Measurements from ENCODE around the gene RAB37.

DNA sequence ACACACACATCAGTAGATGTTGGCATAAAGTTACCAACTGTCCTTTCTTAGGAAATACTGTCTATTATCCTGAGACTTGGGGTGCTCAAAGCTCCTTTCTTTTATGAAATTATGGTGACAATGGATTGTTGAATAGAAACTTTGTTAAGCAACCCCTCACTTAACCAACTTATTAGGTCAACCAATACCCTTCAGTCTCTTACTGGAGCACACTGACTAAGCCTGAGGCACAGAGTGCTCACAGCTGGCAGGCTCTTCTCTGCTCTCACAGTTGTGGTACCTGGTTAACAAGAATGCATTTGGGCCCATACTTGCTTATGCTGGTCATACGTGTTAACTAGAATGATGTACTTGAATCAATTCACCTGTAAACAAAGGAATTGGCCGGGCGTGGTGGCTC, 49.2 kb upstream of the RAB37 start:
- no peak for TF ChIP-seq POLR2AphosphoS5 (IDR thresholded peaks at IDR 0.05; ENCODE audit: low read depth, low read length)
- TF ChIP-seq, protein P1, sequence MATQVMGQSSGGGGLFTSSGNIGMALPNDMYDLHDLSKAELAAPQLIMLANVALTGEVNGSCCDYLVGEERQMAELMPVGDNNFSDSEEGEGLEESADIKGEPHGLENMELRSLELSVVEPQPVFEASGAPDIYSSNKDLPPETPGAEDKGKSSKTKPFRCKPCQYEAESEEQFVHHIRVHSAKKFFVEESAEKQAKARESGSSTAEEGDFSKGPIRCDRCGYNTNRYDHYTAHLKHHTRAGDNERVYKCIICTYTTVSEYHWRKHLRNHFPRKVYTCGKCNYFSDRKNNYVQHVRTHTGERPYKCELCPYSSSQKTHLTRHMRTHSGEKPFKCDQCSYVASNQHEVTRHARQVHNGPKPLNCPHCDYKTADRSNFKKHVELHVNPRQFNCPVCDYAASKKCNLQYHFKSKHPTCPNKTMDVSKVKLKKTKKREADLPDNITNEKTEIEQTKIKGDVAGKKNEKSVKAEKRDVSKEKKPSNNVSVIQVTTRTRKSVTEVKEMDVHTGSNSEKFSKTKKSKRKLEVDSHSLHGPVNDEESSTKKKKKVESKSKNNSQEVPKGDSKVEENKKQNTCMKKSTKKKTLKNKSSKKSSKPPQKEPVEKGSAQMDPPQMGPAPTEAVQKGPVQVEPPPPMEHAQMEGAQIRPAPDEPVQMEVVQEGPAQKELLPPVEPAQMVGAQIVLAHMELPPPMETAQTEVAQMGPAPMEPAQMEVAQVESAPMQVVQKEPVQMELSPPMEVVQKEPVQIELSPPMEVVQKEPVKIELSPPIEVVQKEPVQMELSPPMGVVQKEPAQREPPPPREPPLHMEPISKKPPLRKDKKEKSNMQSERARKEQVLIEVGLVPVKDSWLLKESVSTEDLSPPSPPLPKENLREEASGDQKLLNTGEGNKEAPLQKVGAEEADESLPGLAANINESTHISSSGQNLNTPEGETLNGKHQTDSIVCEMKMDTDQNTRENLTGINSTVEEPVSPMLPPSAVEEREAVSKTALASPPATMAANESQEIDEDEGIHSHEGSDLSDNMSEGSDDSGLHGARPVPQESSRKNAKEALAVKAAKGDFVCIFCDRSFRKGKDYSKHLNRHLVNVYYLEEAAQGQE (IDR thresholded peaks at IDR 0.05; ENCODE audit: insufficient read depth in 1 of 2, low read depth in 2 of 2, low read length in 1 of 2) = no peak
- TF ChIP-seq, protein P2, sequence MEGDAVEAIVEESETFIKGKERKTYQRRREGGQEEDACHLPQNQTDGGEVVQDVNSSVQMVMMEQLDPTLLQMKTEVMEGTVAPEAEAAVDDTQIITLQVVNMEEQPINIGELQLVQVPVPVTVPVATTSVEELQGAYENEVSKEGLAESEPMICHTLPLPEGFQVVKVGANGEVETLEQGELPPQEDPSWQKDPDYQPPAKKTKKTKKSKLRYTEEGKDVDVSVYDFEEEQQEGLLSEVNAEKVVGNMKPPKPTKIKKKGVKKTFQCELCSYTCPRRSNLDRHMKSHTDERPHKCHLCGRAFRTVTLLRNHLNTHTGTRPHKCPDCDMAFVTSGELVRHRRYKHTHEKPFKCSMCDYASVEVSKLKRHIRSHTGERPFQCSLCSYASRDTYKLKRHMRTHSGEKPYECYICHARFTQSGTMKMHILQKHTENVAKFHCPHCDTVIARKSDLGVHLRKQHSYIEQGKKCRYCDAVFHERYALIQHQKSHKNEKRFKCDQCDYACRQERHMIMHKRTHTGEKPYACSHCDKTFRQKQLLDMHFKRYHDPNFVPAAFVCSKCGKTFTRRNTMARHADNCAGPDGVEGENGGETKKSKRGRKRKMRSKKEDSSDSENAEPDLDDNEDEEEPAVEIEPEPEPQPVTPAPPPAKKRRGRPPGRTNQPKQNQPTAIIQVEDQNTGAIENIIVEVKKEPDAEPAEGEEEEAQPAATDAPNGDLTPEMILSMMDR (IDR thresholded peaks at IDR 0.05) = no peak
- no peak for TF ChIP-seq SIN3A (IDR thresholded peaks at IDR 0.05; ENCODE audit: borderline replicate concordance, insufficient read depth, low read depth, low read length)
- TF ChIP-seq TCF7L2 (IDR thresholded peaks at IDR 0.05; ENCODE audit: low read depth, low read length) = no peak
